SJSA1 (cell line): ENCODE results near the gene GPR39. TPM values are rescaled to one million over a fixed set of nuclear protein-coding genes. Genes with fewer than 3 reads are reported as not detected.

Experiments
- DNase-seq, 2 experiments: peaks; one replicate each; pipeline ENCODE4 v3.0.0-alpha.2; 2015 to 2020; ENCODE audit warnings: low spot score in 2 of 2, low read depth in 1 of 2
- H3K27ac ChIP-seq: fragments of 250-450 bp; sonication (Bioruptor Pico); 2 replicates; pipeline ENCODE4 v1.5.1; 2020; ENCODE audit warnings: mild to moderate bottlenecking, moderate library complexity
- H3K27me3 ChIP-seq: fragments of 250-450 bp; sonication (Bioruptor Pico); replicated peaks from 2 replicates; pipeline ENCODE4 v1.5.1; 2020; ENCODE audit warnings: mild to moderate bottlenecking, moderate library complexity
- H3K36me3 ChIP-seq: fragments of 250-450 bp; sonication (Bioruptor Pico); 2 replicates; pipeline ENCODE4 v1.5.1; 2020; ENCODE audit warnings: mild to moderate bottlenecking
- H3K4me1 ChIP-seq: fragments of 250-450 bp; sonication (Bioruptor Pico); replicated peaks from 2 replicates; pipeline ENCODE4 v1.6.1; 2021; ENCODE audit warnings: mild to moderate bottlenecking
- H3K4me3 ChIP-seq: fragments of 250-450 bp; sonication (Bioruptor Pico); 2 replicates; pipeline ENCODE4 v1.5.1; 2020; ENCODE audit warnings: mild to moderate bottlenecking
- H3K9me3 ChIP-seq: fragments of 250-450 bp; sonication (Bioruptor Pico); replicated peaks from 2 replicates; pipeline ENCODE4 v1.5.1; 2020; ENCODE audit warnings: mild to moderate bottlenecking
- total RNA-seq: library from RNA; depleted of rRNA; stranded (reverse); fragments of >200 nt; shearing (Covaris generic); gene quantifications from 2 replicates; pipeline ENCODE4 v1.2.3, GENCODE V29; 2014

GPR39 gene
- total RNA-seq, 1 experiment from 2014 or later = 2.6 TPM

GRCh38 chr2:132668987-132669907 is 252.6 kb downstream of the GPR39 start:
- no peaks in the 10 kb centered on the region for H3K27me3 ChIP-seq

GRCh38 chr2:132669908-132670495 is 253.4 kb downstream of the GPR39 start, which contains the start of gene LYPD1:
Gene LYPD1 (minus strand): TSS chr2:132670205. CDS start chr2:132669932, 273 bp downstream.
- peak within 1 kb of the TSS; percentile 54 for H3K27ac ChIP-seq
- peaks cover 46% of the 10 kb centered on the region for H3K36me3 ChIP-seq
- H3K9me3 ChIP-seq = no peaks in the 10 kb centered on the region
- no peaks in the 10 kb centered on the region for H3K27me3 ChIP-seq
- H3K4me3 ChIP-seq = peak within 1 kb of the TSS; percentile 55
- peaks cover 35% of the 10 kb centered on the region for H3K4me1 ChIP-seq
- peak in 1 of 2 experiments; percentile 56 for DNase-seq

More at GRCh38 chr2:132668987-132669907, 252.6 kb downstream of the GPR39 start:
- H3K4me3 ChIP-seq = peak overlapping the region; percentile 55
- H3K36me3 ChIP-seq = peaks cover 51% of the 10 kb centered on the region
- no peaks in the 10 kb centered on the region for H3K9me3 ChIP-seq
- H3K27ac ChIP-seq = no peak overlapping the region
- peak in 1 of 2 experiments; percentile 20 for DNase-seq
- H3K4me1 ChIP-seq = peaks cover 36% of the 10 kb centered on the region

- H3K36me3 ChIP-seq = peaks cover 40% of the 10 kb centered on the region
- peaks cover 35% of the 10 kb centered on the region for H3K4me1 ChIP-seq
- H3K9me3 ChIP-seq = no peaks in the 10 kb centered on the region
- H3K27ac ChIP-seq = peak overlapping the region; percentile 54
- peak; percentile 64 to 70 for DNase-seq
- H3K4me3 ChIP-seq = peak overlapping the region; percentile 55
- no peaks in the 10 kb centered on the region for H3K27me3 ChIP-seq
Measured at GRCh38 chr2:132670496-132671150, 254.0 kb downstream of the GPR39 start.

GRCh38 chr2:132671151-132671835 is 254.7 kb downstream of the GPR39 start:
- peaks cover 33% of the 10 kb centered on the region for H3K36me3 ChIP-seq
- peak; percentile 73 to 92 for DNase-seq
- no peaks in the 10 kb centered on the region for H3K9me3 ChIP-seq
- H3K4me3 ChIP-seq = peak overlapping the region; percentile 55
- peak overlapping the region; percentile 55 for H3K27ac ChIP-seq
- H3K27me3 ChIP-seq = no peaks in the 10 kb centered on the region
- peaks cover 35% of the 10 kb centered on the region for H3K4me1 ChIP-seq

GRCh38 chr2:132676999-132677398 is 260.4 kb downstream of the GPR39 start:
- DNase-seq = no peak

GRCh38 chr2:132677661-132678060 is 261.1 kb downstream of the GPR39 start:
- H3K27ac ChIP-seq = peak overlapping the region; percentile 21; the same call in 1 of the 2 replicates
- H3K4me1 ChIP-seq = peaks cover 23% of the 10 kb centered on the region
- H3K36me3 ChIP-seq = no peaks in the 10 kb centered on the region
- no peak for DNase-seq
- no peaks in the 10 kb centered on the region for H3K27me3 ChIP-seq
- H3K4me3 ChIP-seq = no peak overlapping the region
- H3K9me3 ChIP-seq = no peaks in the 10 kb centered on the region

More at GRCh38 chr2:132676999-132677398, 260.4 kb downstream of the GPR39 start:
- Histone ChIP-seq H3K27ac (no peak overlapping the region), H3K9me3 (no peaks in the 10 kb centered on the region), H3K4me3 (no peak overlapping the region), H3K36me3 (no peaks in the 10 kb centered on the region), H3K4me1 (peaks cover 30% of the 10 kb centered on the region), H3K27me3 (no peaks in the 10 kb centered on the region)

GRCh38 chr2:132678483-132678882 is 261.9 kb downstream of the GPR39 start:
- Histone ChIP-seq H3K9me3 (no peaks in the 10 kb centered on the region), H3K36me3 (no peaks in the 10 kb centered on the region), H3K27ac (peak overlapping the region; percentile 21; the same call in 1 of the 2 replicates), H3K4me3 (no peak overlapping the region), H3K4me1 (peaks cover 22% of the 10 kb centered on the region), H3K27me3 (no peaks in the 10 kb centered on the region)
- DNase-seq = no peak

GRCh38 chr2:132680544-132680943 is 263.9 kb downstream of the GPR39 start:
- H3K27me3 ChIP-seq = no peaks in the 10 kb centered on the region
- H3K9me3 ChIP-seq = no peaks in the 10 kb centered on the region
- H3K36me3 ChIP-seq = no peaks in the 10 kb centered on the region
- H3K4me3 ChIP-seq = no peak overlapping the region
- H3K27ac ChIP-seq = no peak overlapping the region
- no peak for DNase-seq
- peaks cover 22% of the 10 kb centered on the region for H3K4me1 ChIP-seq

- no peak overlapping the region for H3K4me3 ChIP-seq
- no peak overlapping the region for H3K27ac ChIP-seq
- H3K9me3 ChIP-seq = no peaks in the 10 kb centered on the region
- H3K4me1 ChIP-seq = peaks cover 22% of the 10 kb centered on the region
- H3K27me3 ChIP-seq = no peaks in the 10 kb centered on the region
- no peaks in the 10 kb centered on the region for H3K36me3 ChIP-seq
- no peak for DNase-seq
Measured at GRCh38 chr2:132681766-132682165, 265.2 kb downstream of the GPR39 start.

- H3K27ac ChIP-seq = peak overlapping the region; percentile 48
- DNase-seq = peak in 1 of 2 experiments; percentile 29
Measured at GRCh38 chr2:132690664-132691303, 274.2 kb downstream of the GPR39 start.

GRCh38 chr2:132691556-132691955 is 275.0 kb downstream of the GPR39 start:
- DNase-seq = no peak

More at GRCh38 chr2:132690664-132691303, 274.2 kb downstream of the GPR39 start:
- Histone ChIP-seq H3K4me3 (no peak overlapping the region), H3K9me3 (no peaks in the 10 kb centered on the region), H3K27me3 (no peaks in the 10 kb centered on the region), H3K4me1 (peaks cover 16% of the 10 kb centered on the region), H3K36me3 (no peaks in the 10 kb centered on the region)

GRCh38 chr2:132692816-132693215 is 276.2 kb downstream of the GPR39 start:
- Histone ChIP-seq H3K27me3 (no peaks in the 10 kb centered on the region), H3K4me1 (peaks cover 16% of the 10 kb centered on the region), H3K27ac (no peak overlapping the region), H3K4me3 (no peak overlapping the region), H3K36me3 (no peaks in the 10 kb centered on the region), H3K9me3 (no peaks in the 10 kb centered on the region)
- no peak for DNase-seq

More at GRCh38 chr2:132691556-132691955, 275.0 kb downstream of the GPR39 start:
- H3K4me1 ChIP-seq = peaks cover 16% of the 10 kb centered on the region
- no peaks in the 10 kb centered on the region for H3K36me3 ChIP-seq
- H3K27me3 ChIP-seq = no peaks in the 10 kb centered on the region
- H3K27ac ChIP-seq = peak overlapping the region; percentile 48; the same call in 1 of the 2 replicates
- no peaks in the 10 kb centered on the region for H3K9me3 ChIP-seq
- no peak overlapping the region for H3K4me3 ChIP-seq
